Stomach smooth muscle (tissue), 2 donors: ENCODE data around the gene PAX4.

Experiments
- H3K27ac ChIP-seq: one replicate; pipeline ENCODE4 v1.7.0; 2013; ENCODE audit warnings: mild to moderate bottlenecking, low read length, inconsistent platforms
- H3K27me3 ChIP-seq, 2 donors: one replicate each; pipeline ENCODE4 v1.7.0; 2013; ENCODE audit warnings: low read length in 2 of 2; ENCODE audit not compliant: insufficient read depth in 2 of 2, control insufficient read depth in 1 of 2
- H3K36me3 ChIP-seq, 2 donors: one replicate each; pipeline ENCODE4 v1.7.0; 2013; ENCODE audit warnings: low read length in 2 of 2; ENCODE audit not compliant: control insufficient read depth in 2 of 2, insufficient read depth in 2 of 2
- H3K4me1 ChIP-seq: one replicate; pipeline ENCODE4 v1.7.0; 2013; ENCODE audit warnings: low read length; ENCODE audit not compliant: control insufficient read depth, insufficient read depth
- H3K4me3 ChIP-seq, 2 donors: one replicate each; pipeline ENCODE4 v1.7.0; 2013; ENCODE audit warnings: low read length in 2 of 2
- H3K9ac ChIP-seq, 2 donors: one replicate each; pipeline ENCODE4 v1.7.0; 2013; ENCODE audit warnings: low read length in 2 of 2, mild to moderate bottlenecking in 1 of 2
- H3K9me3 ChIP-seq, 2 donors: one replicate each; pipeline ENCODE4 v1.7.0; 2013; ENCODE audit warnings: low read length in 2 of 2; ENCODE audit not compliant: control insufficient read depth in 2 of 2
- donor health status: healthy.
- donor health status: Pancreatic carcinoma.

The PAX4 gene

GRCh38 chr7:127651556-127652332 lies 33.8 kb upstream of the PAX4 start, which contains the start of gene SND1:
Gene SND1, plus strand, starts transcription at chr7:127652194. Its CDS starts 180 bp downstream, at chr7:127652374.
- peak within 1 kb of the TSS; percentile 95 to 99 for H3K4me3 ChIP-seq

GRCh38 chr7:127650847-127651555 lies 33.1 kb upstream of the PAX4 start:
- Histone ChIP-seq H3K9me3 (no peaks in the 10 kb centered on the region), H3K27me3 (no peaks in the 10 kb centered on the region), H3K4me1 (peaks cover 2% of the 10 kb centered on the region), H3K4me3 (peak overlapping the region; percentile 86 to 95), H3K9ac (peak overlapping the region; percentile 91 to 95), H3K36me3 (no peaks in the 10 kb centered on the region), H3K27ac (peak overlapping the region; percentile 83)

More at GRCh38 chr7:127651556-127652332, 33.8 kb upstream of the PAX4 start, which contains the start of gene SND1:
- Histone ChIP-seq H3K27me3 (no peaks in the 10 kb centered on the region), H3K4me1 (peaks cover 2% of the 10 kb centered on the region), H3K27ac (peak within 1 kb of the TSS; percentile 83), H3K9ac (peak within 1 kb of the TSS; percentile 91 to 95), H3K9me3 (no peaks in the 10 kb centered on the region), H3K36me3 (no peaks in the 10 kb centered on the region)

GRCh38 chr7:127648986-127649385 lies 31.0 kb upstream of the PAX4 start:
- H3K4me3 ChIP-seq = no peak overlapping the region
- no peaks in the 10 kb centered on the region for H3K9me3 ChIP-seq
- no peaks in the 10 kb centered on the region for H3K27me3 ChIP-seq
- H3K4me1 ChIP-seq = peaks cover 2% of the 10 kb centered on the region
- no peak overlapping the region for H3K9ac ChIP-seq
- H3K36me3 ChIP-seq = no peaks in the 10 kb centered on the region
- H3K27ac ChIP-seq = no peak overlapping the region

- Histone ChIP-seq H3K9me3 (no peaks in the 10 kb centered on the region), H3K4me1 (no peaks in the 10 kb centered on the region)
These were observed 29.7 kb upstream of the PAX4 start for GRCh38 chr7:127647636-127648035.

GRCh38 chr7:127644484-127644883 lies 26.5 kb upstream of the PAX4 start:
- Histone ChIP-seq H3K9ac (no peak overlapping the region), H3K4me3 (no peak overlapping the region), H3K4me1 (no peaks in the 10 kb centered on the region), H3K9me3 (no peaks in the 10 kb centered on the region), H3K27ac (no peak overlapping the region), H3K36me3 (no peaks in the 10 kb centered on the region), H3K27me3 (no peaks in the 10 kb centered on the region)

More at GRCh38 chr7:127647636-127648035, 29.7 kb upstream of the PAX4 start:
- no peaks in the 10 kb centered on the region for H3K27me3 ChIP-seq
- H3K27ac ChIP-seq = no peak overlapping the region
- no peak overlapping the region for H3K9ac ChIP-seq
- H3K36me3 ChIP-seq = no peaks in the 10 kb centered on the region
- H3K4me3 ChIP-seq = no peak overlapping the region

GRCh38 chr7:127638197-127638596 lies 20.3 kb upstream of the PAX4 start:
- Histone ChIP-seq H3K4me1 (no peaks in the 10 kb centered on the region), H3K27me3 (no peaks in the 10 kb centered on the region), H3K9me3 (no peaks in the 10 kb centered on the region), H3K27ac (no peak overlapping the region), H3K4me3 (no peak overlapping the region), H3K36me3 (no peaks in the 10 kb centered on the region), H3K9ac (no peak overlapping the region)

- H3K27ac ChIP-seq = no peak overlapping the region
- no peaks in the 10 kb centered on the region for H3K36me3 ChIP-seq
- no peaks in the 10 kb centered on the region for H3K4me1 ChIP-seq
- no peak overlapping the region for H3K4me3 ChIP-seq
- no peaks in the 10 kb centered on the region for H3K9me3 ChIP-seq
- H3K9ac ChIP-seq = no peak overlapping the region
- H3K27me3 ChIP-seq = peaks cover 0 to 3% of the 10 kb centered on the region in 2 donors
These were observed 17.8 kb upstream of the PAX4 start for GRCh38 chr7:127635659-127636285.

GRCh38 chr7:127632276-127632910 lies 14.5 kb upstream of the PAX4 start:
- Histone ChIP-seq H3K4me3 (no peak overlapping the region), H3K36me3 (no peaks in the 10 kb centered on the region), H3K9me3 (no peaks in the 10 kb centered on the region), H3K27me3 (peaks cover 0 to 3% of the 10 kb centered on the region in 2 donors), H3K27ac (no peak overlapping the region), H3K9ac (no peak overlapping the region), H3K4me1 (no peaks in the 10 kb centered on the region)

- Histone ChIP-seq H3K4me3 (no peak overlapping the region), H3K9me3 (no peaks in the 10 kb centered on the region), H3K4me1 (no peaks in the 10 kb centered on the region), H3K27me3 (peaks cover 0 to 3% of the 10 kb centered on the region in 2 donors), H3K27ac (no peak overlapping the region), H3K36me3 (no peaks in the 10 kb centered on the region), H3K9ac (no peak overlapping the region)
These were observed 11.4 kb upstream of the PAX4 start for GRCh38 chr7:127629268-127629854.

- Histone ChIP-seq H3K36me3 (no peaks in the 10 kb centered on the region), H3K27ac (no peak overlapping the region), H3K9ac (no peak overlapping the region), H3K4me1 (no peaks in the 10 kb centered on the region), H3K4me3 (no peak overlapping the region), H3K27me3 (peaks cover 0 to 3% of the 10 kb centered on the region in 2 donors), H3K9me3 (no peaks in the 10 kb centered on the region)
These were observed 10.5 kb upstream of the PAX4 start for GRCh38 chr7:127628445-127628844.
